HUES48 (cell line): ENCODE results near the gene MYT1.

Source experiments
- H3K27ac ChIP-seq: one replicate; pipeline ENCODE4 v1.7.0; 2013; ENCODE audit warnings: low read depth, low read length, inconsistent platforms
- H3K27me3 ChIP-seq: 2 replicates; pipeline ENCODE4 v1.6.1; 2013; ENCODE audit warnings: mild to moderate bottlenecking, low read length; ENCODE audit not compliant: control insufficient read depth, insufficient read depth
- H3K36me3 ChIP-seq: 2 replicates; pipeline ENCODE4 v1.6.1; 2013; ENCODE audit warnings: low read length; ENCODE audit not compliant: control insufficient read depth, insufficient read depth
- H3K4me1 ChIP-seq: 2 replicates; pipeline ENCODE4 v1.6.1; 2013; ENCODE audit warnings: mild to moderate bottlenecking, low read length; ENCODE audit not compliant: control insufficient read depth, insufficient read depth
- H3K4me3 ChIP-seq: 2 replicates; pipeline ENCODE4 v1.5.1; 2013; ENCODE audit warnings: mild to moderate bottlenecking, low read depth, low read length
- H3K9ac ChIP-seq: 2 replicates; pipeline ENCODE4 v1.6.1; 2013; ENCODE audit warnings: mild to moderate bottlenecking, low read depth, low read length, moderate library complexity
- H3K9me3 ChIP-seq: 2 replicates; pipeline ENCODE4 v1.6.1; 2013; ENCODE audit warnings: low read length; ENCODE audit not compliant: control insufficient read depth, insufficient read depth

The MYT1 gene

DNA sequence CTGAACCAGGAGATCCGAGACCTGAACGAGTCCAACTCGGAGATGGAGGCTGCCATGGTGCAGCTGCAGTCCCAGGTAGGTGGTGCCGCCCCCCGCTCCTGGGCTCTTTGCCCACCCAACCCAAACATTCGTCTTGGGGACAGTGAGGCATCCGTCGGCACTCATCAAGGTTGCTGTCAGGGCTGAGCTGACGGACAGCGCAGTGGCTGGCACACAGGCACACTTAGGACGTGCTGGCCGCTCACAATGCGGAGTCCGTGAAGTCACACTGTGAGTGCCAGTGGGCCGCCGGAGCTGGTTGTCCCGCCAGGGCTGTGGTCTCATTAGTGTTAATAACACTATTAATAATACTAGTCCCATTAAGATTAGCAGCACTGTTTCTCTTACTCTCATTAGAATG lies 73.1 kb downstream of the MYT1 start:
- H3K4me3 ChIP-seq, result no peak overlapping the region
- no peak overlapping the region for H3K27ac ChIP-seq
- H3K4me1 ChIP-seq, result no peaks in the 10 kb centered on the region
- no peaks in the 10 kb centered on the region for H3K36me3 ChIP-seq
- H3K9me3 ChIP-seq, result peaks cover 3% of the 10 kb centered on the region; the same call in 1 of the 2 replicates
- no peak overlapping the region for H3K9ac ChIP-seq
- H3K27me3 ChIP-seq, result no peaks in the 10 kb centered on the region

DNA sequence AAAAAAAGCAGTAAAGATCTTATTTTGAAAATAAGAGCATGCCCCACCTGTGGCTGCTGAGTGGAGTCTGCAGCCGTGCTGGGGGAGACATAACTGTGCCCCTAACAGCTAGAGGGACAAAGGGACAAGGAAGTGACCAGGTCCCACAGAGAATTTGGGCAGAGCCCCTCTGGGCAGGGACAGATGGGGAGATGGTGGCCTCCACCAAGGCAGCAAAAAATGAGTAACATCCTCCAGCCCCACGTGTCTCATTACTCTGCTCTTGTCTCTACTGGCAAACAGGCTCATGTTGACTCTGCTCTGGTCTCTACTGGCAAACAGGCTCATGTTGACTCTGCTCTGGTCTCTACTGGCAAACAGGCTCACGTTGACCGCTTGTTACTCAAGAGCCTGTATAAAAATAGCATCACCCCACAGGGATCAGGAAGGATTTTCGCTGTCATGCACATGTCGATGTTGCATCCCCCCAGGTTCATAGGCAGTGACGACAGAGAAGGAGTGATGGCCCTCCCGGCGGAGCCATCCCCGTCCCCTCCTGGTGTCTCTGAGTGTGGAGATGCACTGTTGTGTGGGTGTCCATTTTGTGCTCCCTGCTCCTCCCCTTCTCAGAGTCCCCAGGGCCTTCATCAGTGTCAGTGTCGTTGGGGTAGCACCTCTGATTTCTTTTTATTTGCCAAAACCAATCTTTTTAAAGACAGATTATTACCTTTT lies 74.0 kb downstream of the MYT1 start:
- no peaks in the 10 kb centered on the region for H3K36me3 ChIP-seq
- H3K9me3 ChIP-seq, result peaks cover 3% of the 10 kb centered on the region; the same call in 1 of the 2 replicates
- no peak overlapping the region for H3K9ac ChIP-seq
- no peaks in the 10 kb centered on the region for H3K4me1 ChIP-seq
- H3K4me3 ChIP-seq, result no peak overlapping the region
- H3K27me3 ChIP-seq, result no peaks in the 10 kb centered on the region
- no peak overlapping the region for H3K27ac ChIP-seq

DNA sequence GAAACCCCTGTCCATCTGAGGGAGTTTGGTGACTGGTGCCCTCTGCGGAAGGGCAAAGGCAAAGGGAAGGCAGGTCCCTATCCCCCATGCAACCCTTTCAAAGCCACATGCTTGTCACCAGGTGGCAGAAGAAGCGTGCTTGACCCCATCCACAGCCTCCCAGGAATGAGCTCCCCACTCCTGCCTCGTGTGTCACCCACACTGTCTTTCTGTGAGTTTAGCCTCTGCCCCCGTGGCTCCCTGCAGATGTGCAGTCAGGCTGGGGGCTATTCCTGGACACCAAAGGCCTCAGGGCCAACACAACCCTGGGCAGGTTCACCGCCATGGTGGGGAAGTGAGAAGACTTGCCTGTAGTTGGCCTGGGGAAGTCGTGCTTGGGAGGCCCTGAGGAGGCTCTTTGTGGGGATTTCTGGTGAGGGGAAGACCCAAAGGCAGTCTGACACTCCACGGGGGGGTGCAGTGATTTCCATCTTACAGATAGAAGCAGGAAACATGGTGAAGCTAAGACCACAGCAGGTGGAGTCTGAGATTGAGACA lies 74.7 kb downstream of the MYT1 start:
- H3K36me3 ChIP-seq, result no peaks in the 10 kb centered on the region
- H3K9me3 ChIP-seq, result peaks cover 3% of the 10 kb centered on the region; the same call in 1 of the 2 replicates
- no peaks in the 10 kb centered on the region for H3K27me3 ChIP-seq
- H3K4me1 ChIP-seq, result no peaks in the 10 kb centered on the region
- H3K27ac ChIP-seq, result no peak overlapping the region
- no peak overlapping the region for H3K4me3 ChIP-seq
- H3K9ac ChIP-seq, result no peak overlapping the region

DNA sequence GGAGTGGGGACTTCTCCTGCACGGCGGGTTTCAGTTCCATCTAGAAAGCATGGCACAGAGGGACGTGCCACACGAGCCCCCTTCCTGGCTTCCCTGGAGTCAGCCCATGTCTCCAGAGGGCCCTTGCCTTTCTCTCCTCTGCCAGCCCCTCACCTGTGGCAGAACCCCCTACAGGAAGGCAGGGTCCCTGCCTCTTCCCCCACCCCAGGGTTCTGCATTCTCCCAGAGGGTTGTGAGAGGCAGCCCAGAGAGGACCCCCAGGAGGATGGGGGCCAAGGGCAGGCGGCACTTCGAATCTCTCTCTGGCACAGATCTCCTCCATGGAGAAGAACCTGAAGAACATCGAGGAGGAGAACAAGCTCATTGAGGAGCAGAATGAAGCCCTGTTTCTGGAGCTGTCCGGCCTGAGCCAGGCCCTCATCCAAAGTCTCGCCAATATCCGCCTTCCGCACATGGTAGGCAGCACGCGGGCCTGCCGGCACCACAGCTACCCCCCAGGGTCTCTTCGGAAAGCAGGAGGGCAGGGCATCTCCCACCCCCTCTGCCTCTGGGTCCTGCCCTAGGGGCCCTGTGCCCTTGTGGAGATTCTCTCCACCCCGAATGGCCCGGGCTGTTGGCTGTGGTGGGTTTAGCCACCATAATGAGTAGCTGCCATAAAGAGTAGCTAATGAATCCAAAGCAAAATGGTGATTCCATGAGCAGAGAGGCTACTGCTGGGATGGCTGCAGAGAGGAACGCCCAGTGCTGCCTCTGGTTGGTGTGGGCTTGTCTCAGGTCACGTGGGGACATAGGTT lies 75.4 kb downstream of the MYT1 start:
- Histone ChIP-seq H3K27ac (no peak overlapping the region), H3K27me3 (no peaks in the 10 kb centered on the region), H3K36me3 (no peaks in the 10 kb centered on the region), H3K9me3 (no peaks in the 10 kb centered on the region), H3K9ac (no peak overlapping the region), H3K4me3 (no peak overlapping the region), H3K4me1 (no peaks in the 10 kb centered on the region)

DNA sequence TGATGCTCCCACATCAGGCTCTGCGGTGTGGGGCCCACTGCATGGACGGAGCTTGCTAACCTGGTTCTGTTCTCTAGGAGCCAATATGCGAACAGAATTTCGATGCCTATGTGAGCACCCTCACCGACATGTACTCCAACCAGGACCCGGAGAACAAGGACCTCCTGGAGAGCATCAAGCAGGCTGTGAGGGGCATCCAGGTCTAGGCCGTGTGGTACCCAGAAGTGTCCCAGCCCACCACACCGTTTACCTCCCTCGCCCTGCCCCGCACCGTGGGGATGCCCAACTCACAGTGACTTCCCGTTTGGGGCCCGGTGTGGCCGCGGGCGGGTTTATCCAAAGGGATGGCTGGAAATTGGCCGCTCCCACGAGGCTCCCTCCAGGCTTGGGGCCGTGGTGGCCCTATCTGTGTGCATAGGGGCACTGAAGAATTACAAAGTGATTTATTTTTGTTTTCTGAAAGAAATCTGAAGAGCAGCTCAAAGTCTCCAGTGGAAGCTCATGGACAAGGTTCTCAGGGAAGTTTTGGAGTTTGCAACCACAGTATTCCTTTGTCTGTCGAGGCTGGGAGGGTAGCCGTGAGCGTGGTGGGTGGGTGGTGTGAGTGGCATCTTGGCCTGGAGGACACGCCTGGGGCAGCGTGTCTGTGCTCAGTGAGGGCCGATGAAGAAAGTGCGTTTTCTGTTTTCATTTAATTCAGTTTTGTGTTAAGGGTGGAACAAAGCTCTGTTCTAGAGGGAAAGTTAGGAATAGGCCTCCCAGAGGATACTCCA lies 76.2 kb downstream of the MYT1 start:
- Histone ChIP-seq H3K4me1 (no peaks in the 10 kb centered on the region), H3K9me3 (no peaks in the 10 kb centered on the region), H3K27ac (no peak overlapping the region), H3K9ac (no peak overlapping the region), H3K4me3 (no peak overlapping the region), H3K27me3 (no peaks in the 10 kb centered on the region), H3K36me3 (no peaks in the 10 kb centered on the region)

DNA sequence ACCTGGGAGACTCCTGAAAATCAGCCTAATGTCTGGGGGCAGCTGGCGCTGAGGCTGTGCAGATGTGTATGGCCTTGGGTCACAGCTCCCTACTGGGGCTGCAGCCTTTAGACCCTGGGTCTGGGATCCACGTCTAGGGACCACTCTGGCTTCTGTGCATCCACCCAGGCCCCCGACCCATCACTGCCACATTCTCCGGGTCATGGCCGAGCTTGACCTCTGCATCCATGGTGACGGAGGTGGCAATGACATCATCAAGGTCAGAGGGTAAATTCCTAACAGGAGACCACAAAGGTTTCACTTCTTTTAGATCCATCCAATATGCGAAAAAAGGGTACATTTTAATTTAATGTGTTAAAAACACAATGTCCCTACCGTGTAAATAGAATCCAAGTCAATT lies 76.8 kb downstream of the MYT1 start:
- Histone ChIP-seq H3K27me3 (no peaks in the 10 kb centered on the region), H3K36me3 (no peaks in the 10 kb centered on the region), H3K4me1 (no peaks in the 10 kb centered on the region)

DNA sequence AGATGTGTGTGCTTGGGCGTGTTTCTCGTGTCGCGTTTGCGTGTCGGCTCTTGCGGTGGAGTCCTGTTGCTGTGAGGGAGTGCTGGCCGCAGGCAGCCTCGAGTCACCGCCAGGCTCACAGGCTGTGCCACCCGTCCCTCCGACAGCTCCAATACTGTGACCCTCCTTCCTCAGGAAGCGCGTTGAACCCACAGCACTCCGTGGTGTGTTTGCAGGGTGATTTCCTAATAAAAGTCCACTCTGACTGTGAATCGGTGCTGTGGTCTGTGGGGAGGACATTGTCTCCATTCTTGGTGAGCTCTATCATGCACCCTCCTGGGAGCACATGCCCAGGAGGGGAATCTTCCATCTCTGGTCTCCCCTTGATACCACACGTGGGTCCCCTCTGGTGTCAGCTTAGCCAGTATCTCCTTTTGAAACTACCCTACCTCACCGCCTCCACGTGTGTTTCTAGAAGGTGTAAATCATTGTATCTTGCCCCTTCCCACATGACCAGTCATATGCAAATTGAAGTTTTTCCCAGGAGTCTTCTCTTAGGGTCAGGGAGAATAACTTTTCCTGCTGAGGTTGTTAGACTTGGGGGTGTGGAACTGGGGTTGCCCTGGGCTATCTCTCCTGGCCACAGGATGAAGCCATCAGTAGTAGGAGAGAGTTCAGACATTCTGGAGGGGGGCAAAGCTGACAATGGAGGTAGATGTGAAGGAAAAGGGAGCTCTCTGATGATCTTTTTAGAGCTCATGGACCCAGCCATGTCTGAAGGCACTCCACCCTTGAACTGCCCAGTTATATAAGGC lies 77.9 kb downstream of the MYT1 start:
- H3K27me3 ChIP-seq, result no peaks in the 10 kb centered on the region
- H3K4me1 ChIP-seq, result no peaks in the 10 kb centered on the region
- no peak overlapping the region for H3K27ac ChIP-seq
- H3K36me3 ChIP-seq, result no peaks in the 10 kb centered on the region
- H3K9ac ChIP-seq, result no peak overlapping the region
- no peaks in the 10 kb centered on the region for H3K9me3 ChIP-seq
- no peak overlapping the region for H3K4me3 ChIP-seq

More for the DNA sequence above, 76.8 kb downstream of the MYT1 start:
- H3K9ac ChIP-seq, result no peak overlapping the region
- H3K9me3 ChIP-seq, result no peaks in the 10 kb centered on the region
- no peak overlapping the region for H3K27ac ChIP-seq
- H3K4me3 ChIP-seq, result no peak overlapping the region

DNA sequence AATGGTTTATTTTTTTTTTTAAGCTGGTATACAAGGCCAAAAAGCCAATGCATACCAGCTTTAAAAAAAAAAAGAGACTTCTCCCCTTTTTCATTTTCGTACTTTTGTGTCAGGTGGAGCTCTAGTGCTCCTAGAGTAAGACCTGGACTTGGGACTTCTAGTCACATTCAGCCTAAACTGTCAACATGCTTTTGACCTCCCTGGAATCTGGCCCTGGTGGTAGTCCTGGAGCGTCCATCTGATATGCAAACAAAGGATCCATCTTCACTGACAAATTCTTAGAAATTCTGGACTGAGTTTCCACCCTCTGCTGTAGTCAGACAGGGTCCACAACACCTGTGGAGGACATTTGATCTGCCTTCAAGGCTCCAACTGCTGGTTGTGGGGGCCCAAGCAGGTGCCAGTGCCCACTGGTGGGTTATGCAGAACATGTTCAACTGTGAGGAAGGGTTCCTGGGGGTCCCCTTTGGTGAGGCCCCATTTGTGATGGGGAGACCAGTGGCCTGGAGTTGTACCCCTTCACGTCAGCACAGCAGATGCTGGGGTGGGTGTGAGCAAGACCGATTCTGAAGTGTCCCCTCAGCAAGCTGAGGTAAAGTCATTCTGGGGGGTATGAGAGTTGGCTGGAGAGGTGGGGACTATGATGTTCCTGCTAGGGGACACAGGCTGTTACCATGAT lies 78.7 kb downstream of the MYT1 start:
- no peak overlapping the region for H3K27ac ChIP-seq
- H3K9ac ChIP-seq, result no peak overlapping the region
- H3K36me3 ChIP-seq, result no peaks in the 10 kb centered on the region
- no peak overlapping the region for H3K4me3 ChIP-seq
- no peaks in the 10 kb centered on the region for H3K27me3 ChIP-seq
- H3K9me3 ChIP-seq, result no peaks in the 10 kb centered on the region
- no peaks in the 10 kb centered on the region for H3K4me1 ChIP-seq

DNA sequence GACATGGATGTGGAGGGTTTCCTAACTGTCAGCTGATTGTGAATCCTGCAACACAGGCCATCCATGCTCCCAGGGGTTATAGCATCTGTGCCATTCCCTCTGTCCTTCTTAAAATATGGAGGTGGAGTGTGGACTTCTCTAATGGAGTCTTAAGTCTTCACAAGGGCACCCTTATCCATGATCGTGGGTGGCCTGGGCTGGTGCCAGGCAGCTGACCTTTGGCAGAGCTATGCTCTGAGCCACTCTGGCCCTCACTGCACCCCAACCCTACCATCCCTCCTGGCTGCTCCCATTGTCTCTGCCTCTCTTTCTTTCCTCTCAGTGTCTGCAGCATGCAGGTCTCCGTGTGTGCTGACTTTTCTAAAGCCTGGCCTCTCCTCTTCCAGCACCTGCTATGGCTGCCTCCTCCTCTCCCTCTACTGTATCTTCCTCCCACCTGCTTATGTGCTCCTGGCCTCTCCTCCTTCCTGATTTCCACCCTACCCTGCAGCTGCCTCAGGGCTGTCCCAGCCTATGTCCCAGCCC lies 80.1 kb downstream of the MYT1 start:
- H3K36me3 ChIP-seq, result no peaks in the 10 kb centered on the region
- H3K27me3 ChIP-seq, result no peaks in the 10 kb centered on the region
- no peak overlapping the region for H3K27ac ChIP-seq
- H3K9ac ChIP-seq, result no peak overlapping the region
- no peak overlapping the region for H3K4me3 ChIP-seq
- H3K4me1 ChIP-seq, result no peaks in the 10 kb centered on the region
- H3K9me3 ChIP-seq, result no peaks in the 10 kb centered on the region
